C4-2B (cell line): ENCODE data around the gene TDRD1.
A peak's percentile ranks its signal among the peaks of the same experiment; 100 is the strongest.

Source experiments
- H3K27ac ChIP-seq: fragments of 450-650 bp; 2 replicates; pipeline ENCODE4 v1.5.1; 2017
- ZFX ChIP-seq: fragments of 450-650 bp; IDR thresholded peaks from 2 replicates; pipeline ENCODE4 v1.6.1; 2017
- TF ChIP-seq, protein P1 (sequence below): fragments of 450-650 bp; conservative IDR thresholded peaks from 2 replicates; pipeline ENCODE4 v1.5.1; 2017; ENCODE audit warnings: mild to moderate bottlenecking

The TDRD1 gene

DNA sequence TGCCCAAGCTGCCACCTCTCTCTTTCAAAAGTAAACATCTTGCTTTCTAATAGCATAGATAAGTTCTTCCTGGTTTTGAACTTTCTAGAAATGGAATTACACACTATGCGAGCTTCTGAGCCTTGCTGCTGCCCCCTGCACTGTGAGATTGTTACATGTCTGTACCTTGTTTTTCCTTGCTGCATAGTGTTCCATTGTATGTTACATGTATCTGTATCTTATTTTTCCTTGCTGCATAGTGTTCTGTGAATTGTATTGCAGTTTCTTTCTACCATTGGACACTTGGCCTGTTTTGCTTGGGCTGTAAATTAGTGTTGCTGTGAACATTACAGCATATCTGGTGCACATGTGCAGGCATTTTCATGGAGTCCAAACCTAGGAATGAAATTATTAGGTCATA, 35.9 kb downstream of the TDRD1 start:
- H3K27ac ChIP-seq, result no peak overlapping the region
- TF ChIP-seq, protein P1, sequence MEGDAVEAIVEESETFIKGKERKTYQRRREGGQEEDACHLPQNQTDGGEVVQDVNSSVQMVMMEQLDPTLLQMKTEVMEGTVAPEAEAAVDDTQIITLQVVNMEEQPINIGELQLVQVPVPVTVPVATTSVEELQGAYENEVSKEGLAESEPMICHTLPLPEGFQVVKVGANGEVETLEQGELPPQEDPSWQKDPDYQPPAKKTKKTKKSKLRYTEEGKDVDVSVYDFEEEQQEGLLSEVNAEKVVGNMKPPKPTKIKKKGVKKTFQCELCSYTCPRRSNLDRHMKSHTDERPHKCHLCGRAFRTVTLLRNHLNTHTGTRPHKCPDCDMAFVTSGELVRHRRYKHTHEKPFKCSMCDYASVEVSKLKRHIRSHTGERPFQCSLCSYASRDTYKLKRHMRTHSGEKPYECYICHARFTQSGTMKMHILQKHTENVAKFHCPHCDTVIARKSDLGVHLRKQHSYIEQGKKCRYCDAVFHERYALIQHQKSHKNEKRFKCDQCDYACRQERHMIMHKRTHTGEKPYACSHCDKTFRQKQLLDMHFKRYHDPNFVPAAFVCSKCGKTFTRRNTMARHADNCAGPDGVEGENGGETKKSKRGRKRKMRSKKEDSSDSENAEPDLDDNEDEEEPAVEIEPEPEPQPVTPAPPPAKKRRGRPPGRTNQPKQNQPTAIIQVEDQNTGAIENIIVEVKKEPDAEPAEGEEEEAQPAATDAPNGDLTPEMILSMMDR, result no peak
- TF ChIP-seq ZFX, result no peak

DNA sequence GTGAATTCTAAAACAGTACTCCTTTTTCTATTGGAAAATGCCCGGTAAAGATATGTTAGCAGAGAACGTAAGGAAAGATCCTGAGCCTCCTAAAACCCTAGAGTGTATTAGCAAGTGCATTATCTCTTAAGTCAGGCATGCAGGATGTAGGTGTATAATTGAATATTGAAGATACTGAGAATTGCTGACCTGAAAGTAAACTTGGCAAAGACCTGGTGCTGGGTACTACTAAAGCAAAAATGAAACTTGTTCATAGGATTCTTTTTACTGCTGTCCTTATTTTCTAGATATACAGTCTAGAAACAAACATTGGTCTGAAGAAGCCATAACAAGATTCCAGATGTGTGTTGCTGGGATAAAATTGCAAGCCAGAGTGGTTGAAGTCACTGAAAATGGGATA, 41.1 kb downstream of the TDRD1 start:
- TF ChIP-seq ZFX, result no peak
- TF ChIP-seq, protein P1, result no peak
- no peak overlapping the region for H3K27ac ChIP-seq

DNA sequence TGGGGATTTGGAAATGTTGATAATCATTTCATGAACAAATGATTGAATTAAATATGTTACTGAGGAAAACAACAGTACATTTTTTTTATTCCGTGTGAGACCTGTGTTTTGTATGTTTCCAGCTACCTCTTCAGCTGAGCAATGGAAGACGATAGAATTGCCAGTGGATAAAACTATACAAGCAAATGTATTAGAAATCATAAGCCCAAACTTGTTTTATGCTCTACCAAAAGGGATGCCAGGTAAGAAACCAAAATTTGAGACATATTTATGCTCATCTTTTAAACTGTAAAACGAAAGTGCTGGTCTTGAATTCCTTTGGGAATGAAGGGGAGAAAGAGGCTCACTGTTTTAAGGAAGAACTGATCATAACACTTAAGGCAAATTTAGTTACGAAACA, 42.1 kb downstream of the TDRD1 start:
- no peak overlapping the region for H3K27ac ChIP-seq
- no peak for TF ChIP-seq ZFX
- TF ChIP-seq, protein P1, result no peak

DNA sequence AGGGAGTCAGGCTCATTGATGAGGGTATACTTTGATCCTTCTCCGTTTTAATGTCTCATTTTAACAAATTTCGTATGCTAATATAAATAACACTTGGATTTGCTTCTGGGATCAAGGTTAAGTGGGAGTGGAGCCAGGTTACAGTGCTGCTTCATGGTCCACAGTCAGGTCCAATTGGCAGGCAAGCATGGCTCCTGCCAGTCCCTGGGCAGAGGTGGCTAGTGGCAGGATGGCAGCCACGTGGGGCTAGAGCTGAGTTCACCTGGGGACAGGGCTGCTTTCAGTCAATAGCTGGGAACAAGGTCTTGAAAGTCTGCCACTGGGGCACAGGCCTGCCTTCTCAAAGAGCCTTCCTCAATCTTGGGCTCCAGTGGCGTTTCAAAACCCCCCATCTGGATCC, 43.9 kb downstream of the TDRD1 start:
- TF ChIP-seq, protein P1, result no peak
- TF ChIP-seq ZFX, result no peak

DNA sequence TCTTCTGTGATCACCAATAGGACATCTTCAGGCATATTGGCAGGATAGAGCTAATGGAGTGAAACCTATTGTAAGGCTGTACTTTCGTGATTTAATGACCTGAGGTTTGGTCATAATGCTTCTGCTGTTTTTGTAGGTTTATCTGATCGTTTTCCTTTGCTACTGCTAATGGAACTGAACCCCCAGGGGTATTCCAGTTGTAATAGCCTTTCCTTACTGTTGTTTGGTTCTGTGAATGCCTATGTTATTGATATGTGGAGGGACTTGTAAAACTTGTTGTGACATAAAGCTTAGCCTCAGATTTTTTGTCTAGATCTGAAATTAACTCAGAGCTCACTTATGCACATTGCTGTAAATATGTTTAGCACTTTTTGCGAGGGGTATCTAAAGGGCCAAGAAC, 49.0 kb downstream of the TDRD1 start:
- H3K27ac ChIP-seq, result no peak overlapping the region
- TF ChIP-seq ZFX, result no peak
- TF ChIP-seq, protein P1, result no peak

More for the DNA sequence above, 43.9 kb downstream of the TDRD1 start:
- peak overlapping the region; percentile 46 for H3K27ac ChIP-seq

DNA sequence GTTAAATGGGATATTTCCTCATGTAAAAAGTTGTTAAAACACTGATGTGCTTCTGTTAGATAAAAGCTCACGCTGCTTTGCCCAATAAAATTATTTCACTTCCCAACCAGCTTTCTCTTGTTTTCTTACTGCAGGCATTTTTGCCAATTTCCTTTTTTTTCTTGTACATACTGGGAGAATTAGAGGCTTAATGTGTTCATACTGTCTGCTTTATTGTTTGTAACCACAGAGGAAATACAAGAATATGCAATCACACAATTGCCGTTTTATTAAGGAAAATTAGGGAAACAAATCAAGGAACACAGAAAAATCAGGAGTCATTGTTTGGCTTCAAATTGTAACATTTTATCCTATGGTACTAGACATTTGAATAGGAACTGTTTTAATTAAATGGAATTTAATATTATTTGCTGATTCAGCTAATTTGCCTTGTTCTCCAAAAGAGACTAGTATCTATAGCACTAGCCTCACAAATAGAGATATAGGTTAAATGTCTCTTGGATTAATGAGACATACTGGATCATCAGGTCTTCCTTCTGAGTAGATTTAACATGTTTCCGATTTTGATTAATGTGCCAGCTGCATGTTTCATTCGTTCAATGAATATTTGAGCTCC, 53.5 kb downstream of the TDRD1 start:
- TF ChIP-seq, protein P1, result no peak
- TF ChIP-seq ZFX, result no peak

DNA sequence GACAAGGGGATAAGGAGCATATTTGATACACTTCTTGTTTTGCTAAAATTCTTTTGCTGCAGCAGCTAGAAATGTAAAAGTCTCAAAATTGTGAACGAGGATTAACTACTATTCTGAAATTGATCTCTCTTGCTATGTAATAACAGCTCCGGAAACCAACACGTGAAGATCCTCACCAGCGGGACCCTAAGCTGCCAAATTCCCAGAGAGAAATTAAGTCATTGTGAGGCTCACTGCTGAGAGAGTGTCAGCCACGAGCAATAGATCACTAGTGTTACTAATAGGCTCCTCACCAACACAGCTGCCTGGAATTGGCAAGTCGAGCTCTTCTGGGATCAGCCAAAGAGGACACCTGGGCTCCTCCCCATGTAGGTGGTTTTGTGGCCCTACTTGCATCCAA, 54.3 kb downstream of the TDRD1 start:
- H3K27ac ChIP-seq, result no peak overlapping the region
- no peak for TF ChIP-seq ZFX
- TF ChIP-seq, protein P1, result no peak

More for the DNA sequence above, 53.5 kb downstream of the TDRD1 start:
- no peak overlapping the region for H3K27ac ChIP-seq
